ENCODE measurements around the gene MYLK3.
"Not testable (repeated sequence)": the region's sequence is repeated elsewhere in the genome, so short reads cannot be mapped to it uniquely, and the experiment has no call there.

The MYLK3 gene

GRCh38 chr16:46689365-46690280 lies 58.5 kb downstream of the MYLK3 start, which contains the start of gene ORC6:
Gene ORC6 (plus strand): TSS chr16:46689659. CDS start chr16:46689706, 47 bp downstream.
- DNase-seq, result peak; percentile 91

DNA sequence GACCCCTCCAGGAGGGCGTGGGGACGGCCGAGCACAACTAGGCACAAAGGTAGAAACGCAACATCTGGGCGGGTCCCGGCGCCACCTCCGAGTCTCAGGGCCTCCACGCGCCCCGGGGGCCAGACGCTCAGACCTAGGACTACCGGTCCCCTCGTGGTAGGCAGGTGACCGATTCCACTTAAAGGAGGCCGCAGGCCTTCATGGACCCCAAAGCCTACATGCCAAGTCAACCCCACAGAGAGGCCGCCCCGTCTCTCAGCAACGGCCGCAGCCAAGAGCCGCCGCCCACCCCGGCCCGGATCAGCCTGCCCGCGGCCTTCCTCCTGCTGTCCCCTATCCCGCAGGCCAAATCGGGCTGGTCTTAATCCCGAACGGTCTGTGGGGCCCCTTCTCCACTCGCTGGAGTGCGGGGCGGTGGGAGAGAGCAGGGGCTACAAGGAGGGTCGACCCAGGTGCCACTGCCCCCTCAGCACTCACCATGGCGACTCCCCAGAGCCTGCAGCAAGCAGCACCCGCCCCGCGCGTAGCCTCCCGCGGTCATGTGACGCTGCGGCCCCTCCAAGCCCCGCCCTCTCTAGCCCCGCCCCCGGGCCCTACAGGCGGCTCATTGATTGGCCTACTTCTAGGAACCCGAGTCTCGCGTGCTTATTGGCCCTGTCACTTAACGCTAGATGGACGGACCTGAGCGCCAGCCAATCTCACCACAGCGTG lies 59.3 kb downstream of the MYLK3 start, which contains the start of gene VPS35:
Gene VPS35, minus strand, starts transcription at position 525 of the 711 bp plus-strand sequence. Its CDS starts 45 bp downstream, at position 480.
- peak; percentile 91 for DNase-seq

DNA sequence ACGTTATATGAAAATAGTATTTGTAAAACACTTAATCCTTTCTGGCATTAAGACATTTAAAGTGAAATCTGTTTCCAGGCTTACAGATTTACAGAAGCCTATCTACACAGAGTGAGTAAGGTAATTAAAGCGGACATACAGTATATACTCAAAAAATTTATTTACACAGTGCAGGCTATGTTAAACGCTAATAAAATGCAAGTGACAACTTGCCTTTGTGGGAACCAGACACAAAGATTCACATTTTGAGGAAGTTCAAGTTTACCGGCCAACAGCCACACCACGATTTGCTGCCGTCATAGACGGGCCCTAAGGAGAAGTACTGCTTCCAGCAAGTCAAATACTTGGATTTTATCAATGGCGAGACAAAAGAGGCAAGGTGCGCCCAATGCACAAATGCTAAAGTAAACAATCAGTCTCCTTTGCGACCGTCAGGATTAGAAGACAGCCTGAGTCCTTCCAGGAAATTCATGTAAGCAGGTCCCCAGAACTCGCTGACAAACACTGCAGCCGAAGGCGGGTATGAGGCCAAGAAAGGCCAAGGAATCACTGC lies 60.0 kb downstream of the MYLK3 start:
- DNase-seq, result peak; percentile 32

DNA sequence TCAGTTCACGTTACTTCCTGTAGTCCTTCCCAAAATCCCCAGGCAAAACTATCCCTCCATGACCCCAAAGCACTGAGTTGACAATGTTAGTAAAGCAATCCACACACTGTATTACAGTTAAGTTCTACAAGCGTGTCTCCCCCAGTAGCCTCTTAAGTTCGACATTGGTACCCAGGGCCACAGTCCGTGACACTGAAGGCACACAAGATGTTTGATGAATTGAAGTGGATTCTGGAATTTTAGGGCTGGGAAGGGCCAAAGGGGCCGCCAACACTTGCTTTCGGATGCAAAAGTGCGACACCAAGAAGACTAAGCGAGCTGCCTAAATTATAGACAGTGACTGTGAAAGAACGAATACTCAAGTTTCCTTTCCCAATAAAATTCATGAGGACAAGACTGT lies 60.7 kb downstream of the MYLK3 start:
- no peak for DNase-seq

- no peak for DNase-seq
These were observed 61.2 kb downstream of the MYLK3 start for GRCh38 chr16:46686815-46687473.

DNA sequence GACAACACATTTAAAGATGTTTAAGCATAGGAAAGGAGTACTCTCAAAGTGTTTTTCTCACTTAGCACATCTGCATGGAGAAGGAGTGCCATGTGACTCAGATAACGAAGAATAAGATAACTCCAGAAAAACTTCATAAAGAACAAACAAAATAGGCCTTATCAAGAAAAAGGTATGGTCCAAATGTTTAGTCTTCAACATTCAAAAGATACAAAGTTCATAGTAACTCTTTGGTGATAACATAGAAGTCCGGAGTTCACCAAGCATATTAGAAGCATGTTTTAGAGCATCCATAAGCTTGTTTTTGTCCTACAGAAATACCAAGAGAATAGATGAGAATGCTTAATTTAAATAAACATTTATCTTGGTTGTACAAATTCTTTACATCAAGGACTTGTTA lies 66.3 kb downstream of the MYLK3 start:
- not testable (repeated sequence) for DNase-seq

DNA sequence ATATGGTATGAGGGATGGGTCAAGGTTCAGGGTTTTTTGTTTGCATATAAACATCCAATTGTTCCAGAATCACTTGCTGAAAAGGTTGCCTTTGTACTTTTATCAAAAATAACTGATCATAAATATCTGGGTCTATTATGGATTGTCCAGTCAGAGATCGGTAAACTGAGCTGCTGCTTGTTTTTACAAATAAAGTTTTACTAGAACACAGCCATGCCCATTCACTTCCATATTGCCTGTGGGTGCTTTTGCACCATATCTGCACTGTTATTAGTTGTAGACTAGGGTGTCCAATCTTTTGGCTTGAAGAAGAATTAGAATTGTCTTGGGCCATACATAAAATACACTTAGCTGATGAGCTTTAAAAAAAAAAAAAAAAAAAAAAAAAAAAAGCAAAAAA lies 70.2 kb downstream of the MYLK3 start:
- DNase-seq, result not testable (repeated sequence)

GRCh38 chr16:46673320-46674013 lies 74.7 kb downstream of the MYLK3 start:
- DNase-seq, result peak; percentile 46

- DNase-seq, result no peak
These were observed 86.0 kb downstream of the MYLK3 start for GRCh38 chr16:46662123-46662522.

- no peak for DNase-seq
These were observed 89.2 kb downstream of the MYLK3 start for GRCh38 chr16:46658925-46659324.

All from NCI-H748 treated with DMSO at 0.1 percent for 48 hours (cell line).